ENCODE data around the gene ALCAM.

- TF ChIP-seq JUND (IDR thresholded peaks at IDR 0.05) (no peak), CTCF (IDR thresholded peaks at IDR 0.05) (no peak), CHD2 (IDR thresholded peaks at IDR 0.05; ENCODE audit: low read length, partially characterized antibody) (no peak), POLR2AphosphoS5 (IDR thresholded peaks at IDR 0.05; ENCODE audit: low read depth, low read length) (no peak), TCF12 (IDR thresholded peaks at IDR 0.05) (no peak), TEAD4 (IDR thresholded peaks at IDR 0.05; ENCODE audit: borderline replicate concordance, insufficient read depth) (no peak), EP300 (IDR thresholded peaks at IDR 0.05; ENCODE audit: borderline replicate concordance in 1 of 2, low read depth in 1 of 2, low read length in 1 of 2) (no peak), TAF1 (IDR thresholded peaks at IDR 0.05; ENCODE audit: borderline replicate concordance, low read depth, low read length) (no peak), EZH2phosphoT487 (IDR thresholded peaks at IDR 0.05; ENCODE audit: borderline replicate concordance, low read depth) (no peak), RCOR1 (IDR thresholded peaks at IDR 0.05; ENCODE audit: low read length) (no peak)
These were observed 63.7 kb downstream of the ALCAM start for GRCh38 chr3:105430455-105430854.

Data from SK-N-SH (cell line).